ENCODE results near the gene REC8. TPM values are rescaled to one million over a fixed set of nuclear protein-coding genes. Genes with fewer than 3 reads are reported as not detected.

REC8 gene
- 2.7 and 5.5 TPM in 2 replicates for polyA plus RNA-seq (2011; rRNA removed)
- 7.0 TPM in 2 replicates for polyA minus RNA-seq (2011; rRNA and poly(A)+ RNA removed)

- ChIA-PET POLR2A (no interaction called here), CTCF (interaction anchor here (1.0 to 3.1 kb wide), 3 partner anchors 10 to 128 kb away, joined by 3 to 12 read pairs (median 6); partner anchors contain the start of genes DHRS1, IRF9 and NOP9)
- peaks cover 20% of the 10 kb centered on the region for H3K36me3 ChIP-seq (ENCODE audit: control insufficient read depth, insufficient read depth, low read length)
- TF ChIP-seq CTCF (IDR thresholded peaks at IDR 0.05; ENCODE audit: insufficient read depth, low read depth, low read length): no peak
- H3K4me3 ChIP-seq (ENCODE audit: low read depth, low read length): no peak within 1 kb of the TSS
- DNase-seq (ENCODE audit: low read depth): no peak
- no peaks in the 10 kb centered on the region for H3K27me3 ChIP-seq (ENCODE audit: control insufficient read depth, insufficient read depth, low read length)
Observed at GRCh38 chr14:24171422-24172260, at the start of gene REC8. Gene REC8 (plus strand): TSS chr14:24172080. CDS start chr14:24172553, 473 bp downstream.

GRCh38 chr14:24122416-24122815 is 49.5 kb upstream of the REC8 start:
- H3K4me3 ChIP-seq (ENCODE audit: low read depth, low read length): no peak overlapping the region
- no peak for DNase-seq (ENCODE audit: low read depth)
- POLR2A ChIA-PET: no interaction called here
- CTCF ChIA-PET: no interaction called here
- H3K36me3 ChIP-seq (ENCODE audit: control insufficient read depth, insufficient read depth, low read length): peaks cover 19% of the 10 kb centered on the region
- no peak for TF ChIP-seq CTCF (IDR thresholded peaks at IDR 0.05; ENCODE audit: insufficient read depth, low read depth, low read length)
- H3K27me3 ChIP-seq (ENCODE audit: control insufficient read depth, insufficient read depth, low read length): no peaks in the 10 kb centered on the region

- Histone ChIP-seq H3K4me3 (ENCODE audit: low read depth, low read length) (no peak overlapping the region), H3K36me3 (ENCODE audit: control insufficient read depth, insufficient read depth, low read length) (peaks cover 18% of the 10 kb centered on the region), H3K27me3 (ENCODE audit: control insufficient read depth, insufficient read depth, low read length) (no peaks in the 10 kb centered on the region)
- POLR2A ChIA-PET: no interaction called here
- CTCF ChIA-PET: no interaction called here
- TF ChIP-seq CTCF (IDR thresholded peaks at IDR 0.05; ENCODE audit: insufficient read depth, low read depth, low read length): no peak
- no peak for DNase-seq (ENCODE audit: low read depth)
Observed at GRCh38 chr14:24122898-24123297, 49.0 kb upstream of the REC8 start.

GRCh38 chr14:24123424-24124417 is 48.2 kb upstream of the REC8 start:
- no peak for TF ChIP-seq CTCF (IDR thresholded peaks at IDR 0.05; ENCODE audit: insufficient read depth, low read depth, low read length)
- no peak for DNase-seq (ENCODE audit: low read depth)
- ChIA-PET POLR2A (no interaction called here), CTCF (interaction anchor here (1.4 to 2.0 kb wide), 2 partner anchors 15 to 37 kb away, joined by 4 to 7 read pairs; partner anchors contain the start of gene IRF9)
- H3K27me3 ChIP-seq (ENCODE audit: control insufficient read depth, insufficient read depth, low read length): no peaks in the 10 kb centered on the region
- peaks cover 14% of the 10 kb centered on the region for H3K36me3 ChIP-seq (ENCODE audit: control insufficient read depth, insufficient read depth, low read length)
- no peak overlapping the region for H3K4me3 ChIP-seq (ENCODE audit: low read depth, low read length)

Data from BJ (cell line).